Esophagus squamous epithelium (tissue), 5 donors: Measurements from ENCODE around the gene C12orf57. TPM values are rescaled to one million over a fixed set of nuclear protein-coding genes. Genes with fewer than 3 reads are reported as not detected.

Source experiments
- DNase-seq: peaks from one replicate; lab custom pipeline; 2025; lab: John Stamatoyannopoulos, UW
- H3K27ac ChIP-seq, 4 donors: fragments of 200-600 bp; sonication (generic); one replicate each; pipeline ENCODE4 v1.5.1; 2016 to 2019; ENCODE audit warnings: mild to moderate bottlenecking in 1 of 4
- H3K27me3 ChIP-seq, 4 donors: fragments of 200-600 bp; sonication (generic); 1 replicate in 3 of 4; 2 replicates in 1 of 4; pipeline versions ENCODE4 v1.5.1 to v1.6.0; 2017 to 2021; ENCODE audit warnings: antibody characterized with exemption in 1 of 4
- H3K36me3 ChIP-seq, 3 donors: fragments of 200-600 bp; sonication (generic); one replicate each; pipeline ENCODE4 v1.5.1; 2016 to 2019
- H3K4me1 ChIP-seq, 3 donors: fragments of 200-600 bp; sonication (generic); one replicate each; pipeline ENCODE4 v1.5.1; 2017 to 2019
- H3K4me3 ChIP-seq, 4 donors: fragments of 200-600 bp; sonication (generic); 1 replicate in 3 of 4; 2 replicates in 1 of 4; pipeline ENCODE4 v1.5.1; 2016 to 2019; ENCODE audit warnings: mild to moderate bottlenecking in 2 of 4, moderate library complexity in 1 of 4
- H3K9me3 ChIP-seq, 3 donors: fragments of 200-600 bp; sonication (generic); one replicate each; pipeline ENCODE4 v1.5.1; 2016 to 2019
- CTCF ChIP-seq, 6 experiments: fragments of 450-650 bp in 4 of 6; fragments of 200-600 bp in 2 of 6; sonication (generic) in 2 of 6; IDR thresholded peaks; one replicate each; pipeline ENCODE4 v1.5.1; 2016 to 2019; ENCODE audit warnings: antibody characterized with exemption in 6 of 6, mild to moderate bottlenecking in 4 of 6, moderate library complexity in 4 of 6
- POLR2A ChIP-seq, 4 donors: fragments of 450-650 bp; IDR thresholded peaks; one replicate each; pipeline ENCODE4 v1.6.1; 2017; ENCODE audit warnings: antibody characterized with exemption in 4 of 4, mild to moderate bottlenecking in 4 of 4, moderate library complexity in 3 of 4
- WGBS, 2 donors: methylation state at CpG; one replicate each; pipeline ENCODE4 v1.1.5; 2018; 5-methylcytosine and 5-hydroxymethylcytosine counted together
- intact Hi-C: fragments of 100-400 bp; cut with DNase I; formaldehyde crosslinking; loops from one replicate; pipeline ENCODE4 v1.15.0; 2022
- total RNA-seq, 4 donors: library from RNA; depleted of rRNA; stranded (reverse); fragments of >200 nt; gene quantifications; one replicate each; pipeline ENCODE4 v1.1.0, GENCODE V29; 2016
- donor health status: DM: yes; HTN: yes; CAD: no.

Gene C12orf57
- total RNA-seq, 4 donors from 2014 or later: 110 to 377 (median 156) TPM

- Histone ChIP-seq H3K36me3 (peaks cover 6 to 30% (median 8%) of the 10 kb centered on the region in 3 donors), H3K27me3 (no peaks in the 10 kb centered on the region), H3K4me3 (peak overlapping the region; percentile 61 to 72 (median 70)), H3K9me3 (no peaks in the 10 kb centered on the region), H3K4me1 (peaks cover 34 to 91% (median 67%) of the 10 kb centered on the region in 3 donors), H3K27ac (peak overlapping the region; percentile 91 to 99 (median 96))
- DNase-seq: no peak
- TF ChIP-seq POLR2A (IDR thresholded peaks at IDR 0.05): no peak
- peak in 5 of 6 experiments; percentile 3 to 50 (median 23) for TF ChIP-seq CTCF (IDR thresholded peaks at IDR 0.05)
- intact Hi-C loops: loop anchor here (2.0 kb wide), 1 partner anchor 17 kb away; the partner anchor contains the start of gene C12orf57
- WGBS, 2 donors: 12% methylated on average over 9 to 12 of the region's 16 CpGs
Observed at GRCh38 chr12:6961695-6962284, 18.0 kb downstream of the C12orf57 start.

GRCh38 chr12:6962285-6963015 lies 18.6 kb downstream of the C12orf57 start:
- Histone ChIP-seq H3K4me1 (peaks cover 34 to 91% (median 62%) of the 10 kb centered on the region in 3 donors), H3K27me3 (no peaks in the 10 kb centered on the region), H3K36me3 (peaks cover 9 to 33% (median 13%) of the 10 kb centered on the region in 3 donors), H3K9me3 (no peaks in the 10 kb centered on the region), H3K4me3 (peak overlapping the region; percentile 61 to 72 (median 70)), H3K27ac (peak overlapping the region; percentile 91 to 99 (median 96))
- DNase-seq: no peak
- WGBS, 2 donors: 34% methylated on average over 14 of the region's 25 CpGs; no CpG with 5 or more reads in 1 of the 2 donors
- no peak for TF ChIP-seq CTCF (IDR thresholded peaks at IDR 0.05)
- TF ChIP-seq POLR2A (IDR thresholded peaks at IDR 0.05): no peak
- intact Hi-C loops: loop anchor here (2.0 kb wide), 1 partner anchor 18 kb away; the partner anchor contains the start of gene C12orf57

GRCh38 chr12:6963016-6963731 lies 19.4 kb downstream of the C12orf57 start:
- TF ChIP-seq POLR2A (IDR thresholded peaks at IDR 0.05) (peak in 3 of 4 donors; percentile 81 to 91 (median 86)), CTCF (IDR thresholded peaks at IDR 0.05) (peak in 4 of 6 experiments; percentile 6 to 50 (median 42))
- Histone ChIP-seq H3K9me3 (no peaks in the 10 kb centered on the region), H3K27me3 (no peaks in the 10 kb centered on the region), H3K4me1 (peaks cover 31 to 91% (median 55%) of the 10 kb centered on the region in 3 donors), H3K36me3 (peaks cover 16 to 37% (median 19%) of the 10 kb centered on the region in 3 donors), H3K27ac (peak overlapping the region; percentile 91 to 99 (median 96)), H3K4me3 (peak overlapping the region; percentile 61 to 72 (median 70))
- 27 to 45% methylated on average over 18 to 28 of the region's 32 CpGs for WGBS, 2 donors
- no peak for DNase-seq
- intact Hi-C loops: loop anchor here (2.0 kb wide), 1 partner anchor 18 kb away; the partner anchor contains the start of gene C12orf57

GRCh38 chr12:6963791-6964413 lies 20.1 kb downstream of the C12orf57 start:
- Histone ChIP-seq H3K9me3 (no peaks in the 10 kb centered on the region), H3K36me3 (peaks cover 20 to 44% (median 22%) of the 10 kb centered on the region in 3 donors), H3K27ac (peak overlapping the region; percentile 91 to 99 (median 96)), H3K4me3 (peak overlapping the region; percentile 61 to 72 (median 70)), H3K4me1 (peaks cover 28 to 91% (median 55%) of the 10 kb centered on the region in 3 donors), H3K27me3 (no peaks in the 10 kb centered on the region)
- no peak for TF ChIP-seq POLR2A (IDR thresholded peaks at IDR 0.05)
- no peak for TF ChIP-seq CTCF (IDR thresholded peaks at IDR 0.05)
- intact Hi-C loops: loop anchor here (2.0 kb wide), 1 partner anchor 19 kb away; the partner anchor contains the start of gene C12orf57
- 28 to 39% methylated on average over 2 to 7 of the region's 17 CpGs for WGBS, 2 donors
- no peak for DNase-seq
